LNCaP clone FGC (cell line): ENCODE measurements around the gene MEIG1.
A peak's percentile ranks its signal among the peaks of the same experiment; 100 is the strongest.
"Not testable (repeated sequence)": the region's sequence is repeated elsewhere in the genome, so short reads cannot be mapped to it uniquely, and the experiment has no call there.

Source experiments
- DNase-seq: peaks from one replicate; pipeline ENCODE4 v3.0.0-alpha.2; 2011; ENCODE audit warnings: low read depth
- H3K4me3 ChIP-seq: 2 replicates; pipeline ENCODE4 v1.5.1; 2011; ENCODE audit warnings: mild to moderate bottlenecking, low read depth, low read length, control low read depth
- TF ChIP-seq, protein P1 (sequence below): IDR thresholded peaks from 2 replicates; pipeline ENCODE4 v1.5.1; 2012; ENCODE audit warnings: mild to moderate bottlenecking; ENCODE audit not compliant: control insufficient read depth, insufficient read depth; ENCODE audit errors: extremely low read depth

MEIG1 gene

DNA sequence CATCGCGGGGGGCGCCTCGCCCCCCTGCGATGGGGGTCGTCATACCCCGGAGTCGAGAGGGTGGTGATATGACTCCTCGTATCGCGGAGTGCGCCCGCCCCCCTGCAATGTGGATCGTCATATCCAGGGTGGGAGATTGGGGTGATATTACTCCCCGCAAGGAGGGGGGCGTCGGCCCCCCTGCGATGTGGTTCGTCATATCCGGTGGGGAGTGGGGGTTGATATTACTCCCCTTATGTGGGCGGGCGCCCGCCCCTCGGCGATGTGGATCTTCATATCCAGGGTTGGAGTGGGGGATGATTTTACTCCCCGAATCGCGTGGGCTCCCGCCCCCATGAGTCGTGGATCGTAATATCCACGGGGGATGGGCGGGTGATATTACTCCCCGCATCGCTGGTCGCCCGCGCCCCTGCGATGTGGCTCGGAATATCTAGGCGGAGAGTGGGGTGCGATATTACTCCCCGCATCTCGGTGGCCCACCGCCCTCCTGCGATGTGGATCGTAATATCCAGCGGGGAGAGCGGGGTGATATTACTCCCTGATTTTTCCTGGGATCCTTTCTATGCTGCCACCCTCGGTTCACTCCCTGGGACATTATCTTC, 36.9 kb downstream of the MEIG1 start:
- TF ChIP-seq, protein P1, sequence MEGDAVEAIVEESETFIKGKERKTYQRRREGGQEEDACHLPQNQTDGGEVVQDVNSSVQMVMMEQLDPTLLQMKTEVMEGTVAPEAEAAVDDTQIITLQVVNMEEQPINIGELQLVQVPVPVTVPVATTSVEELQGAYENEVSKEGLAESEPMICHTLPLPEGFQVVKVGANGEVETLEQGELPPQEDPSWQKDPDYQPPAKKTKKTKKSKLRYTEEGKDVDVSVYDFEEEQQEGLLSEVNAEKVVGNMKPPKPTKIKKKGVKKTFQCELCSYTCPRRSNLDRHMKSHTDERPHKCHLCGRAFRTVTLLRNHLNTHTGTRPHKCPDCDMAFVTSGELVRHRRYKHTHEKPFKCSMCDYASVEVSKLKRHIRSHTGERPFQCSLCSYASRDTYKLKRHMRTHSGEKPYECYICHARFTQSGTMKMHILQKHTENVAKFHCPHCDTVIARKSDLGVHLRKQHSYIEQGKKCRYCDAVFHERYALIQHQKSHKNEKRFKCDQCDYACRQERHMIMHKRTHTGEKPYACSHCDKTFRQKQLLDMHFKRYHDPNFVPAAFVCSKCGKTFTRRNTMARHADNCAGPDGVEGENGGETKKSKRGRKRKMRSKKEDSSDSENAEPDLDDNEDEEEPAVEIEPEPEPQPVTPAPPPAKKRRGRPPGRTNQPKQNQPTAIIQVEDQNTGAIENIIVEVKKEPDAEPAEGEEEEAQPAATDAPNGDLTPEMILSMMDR, result no peak
- no peak for DNase-seq
- no peak overlapping the region for H3K4me3 ChIP-seq

DNA sequence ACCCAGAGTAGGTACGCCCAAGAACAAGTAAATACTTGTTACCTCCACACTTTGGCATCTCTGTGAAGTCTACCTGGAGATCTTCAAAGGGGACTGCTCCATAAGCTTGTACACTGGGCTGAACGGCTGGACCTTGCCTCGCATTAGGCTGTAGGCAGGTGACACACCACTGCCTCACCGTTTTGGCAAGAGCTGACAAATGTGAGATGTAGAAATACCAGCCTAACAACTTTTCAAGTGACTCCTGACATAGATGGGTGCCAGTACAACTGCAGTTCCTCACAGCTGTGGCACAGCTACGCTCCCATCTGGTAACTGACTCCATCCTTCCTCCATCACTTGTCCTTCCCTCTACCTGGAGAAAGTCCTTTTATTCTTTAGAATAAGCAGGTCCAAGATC, 54.3 kb downstream of the MEIG1 start:
- TF ChIP-seq, protein P1, result 0 out of 2 replicates have a peak, but pooled peaks have one; percentile 14
- peak; percentile 81 for DNase-seq
- H3K4me3 ChIP-seq, result not testable (repeated sequence)

DNA sequence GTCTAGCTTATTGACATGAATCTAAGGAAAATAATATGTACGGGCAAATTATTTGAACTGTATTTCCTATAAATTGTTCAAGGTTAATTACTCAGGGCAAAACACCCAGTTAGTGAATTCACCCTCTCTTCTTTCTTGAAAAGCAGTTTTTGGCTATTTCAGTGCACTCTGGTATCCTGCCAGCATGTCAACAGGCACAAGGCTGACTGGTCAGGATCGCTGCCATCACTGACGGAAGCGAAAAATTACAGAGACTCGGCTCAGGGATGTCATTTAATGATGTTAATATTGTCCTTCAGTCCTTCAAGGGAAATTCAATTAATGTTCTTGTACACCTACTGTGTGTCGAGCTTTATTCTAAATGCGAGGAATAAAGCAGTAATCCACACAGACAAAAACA, 56.3 kb downstream of the MEIG1 start:
- DNase-seq, result no peak
- TF ChIP-seq, protein P1, result no peak
- H3K4me3 ChIP-seq, result no peak overlapping the region

DNA sequence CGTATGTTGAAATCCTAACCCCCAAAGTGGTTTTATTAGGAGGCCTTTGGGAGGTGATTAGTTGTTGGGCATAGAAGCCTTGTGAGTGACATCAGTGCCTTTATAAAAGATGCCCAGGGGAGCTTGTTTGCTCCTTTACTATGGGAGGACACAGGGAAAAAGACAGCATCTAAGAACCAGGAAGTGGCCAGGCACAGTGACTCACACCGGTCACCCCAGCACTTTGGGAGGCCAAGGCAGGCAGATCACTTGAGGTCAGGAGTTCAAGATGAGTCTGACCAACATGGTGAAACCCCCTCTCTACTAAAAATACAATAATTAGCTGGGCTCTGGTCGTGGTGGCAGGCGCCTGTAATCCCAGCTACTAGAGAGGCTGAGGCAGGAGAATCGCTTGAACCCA, 61.8 kb downstream of the MEIG1 start:
- not testable (repeated sequence) for DNase-seq, H3K4me3 ChIP-seq
